Panc1 (cell line): ENCODE measurements around the gene AACS. TPM values are rescaled to one million over a fixed set of nuclear protein-coding genes. Genes with fewer than 3 reads are reported as not detected.

ENCODE experiments used
- ATAC-seq: fragments of 200-7000 bp; cut with Tn5 transposase; 2 replicates; pipeline ENCODE4 v1.9.1; 2020; ENCODE audit warnings: mild to moderate bottlenecking, moderate library complexity
- BruUV-seq: library from RNA; stranded (reverse); fragments of 400-500 nt; replicated peaks from 2 replicates; lab custom pipeline; 2021; lab: Mats Ljungman, UMichigan
- CTCF ChIA-PET: fragments of 300-600 bp; sonication (Branson Sonifier 250); formaldehyde crosslinking; loops from one replicate; lab custom pipeline; 2022; ENCODE audit warnings: antibody characterized with exemption; lab: Charles Lee
- POLR2A ChIA-PET: fragments of 300-600 bp; sonication (Branson Sonifier 250); formaldehyde crosslinking; loops from one replicate; lab custom pipeline; 2022; ENCODE audit warnings: antibody characterized with exemption; lab: Charles Lee
- DNase-seq: peaks from one replicate; pipeline ENCODE4 v3.0.0-alpha.2; 2010; ENCODE audit warnings: low read depth, low spot score
- H3K27ac ChIP-seq: 2 replicates; pipeline ENCODE4 v1.5.1; 2011; ENCODE audit warnings: mild to moderate bottlenecking, low read length, inconsistent platforms
- H3K27me3 ChIP-seq: fragments of 200-500 bp; sonication (Bioruptor generic); 2 replicates; pipeline ENCODE4 v1.6.0; 2014; ENCODE audit warnings: low read length, inconsistent platforms; ENCODE audit not compliant: control insufficient read depth, insufficient read depth
- H3K36me3 ChIP-seq: fragments of 200-500 bp; sonication (Bioruptor generic); 2 replicates; pipeline ENCODE4 v1.5.1; 2014; ENCODE audit warnings: inconsistent platforms, mild to moderate bottlenecking, low read length, moderate library complexity; ENCODE audit not compliant: control insufficient read depth, insufficient read depth
- H3K4me1 ChIP-seq: 2 replicates; pipeline ENCODE4 v1.5.1; 2011; ENCODE audit warnings: inconsistent platforms, mild to moderate bottlenecking, low read length, moderate library complexity; ENCODE audit not compliant: control insufficient read depth, insufficient read depth
- H3K4me3 ChIP-seq, 2 experiments: 2 replicates each; pipeline ENCODE4 v1.5.1; 2011 to 2012; ENCODE audit warnings: low read depth in 2 of 2, low read length in 2 of 2, mild to moderate bottlenecking in 2 of 2, inconsistent platforms in 1 of 2, moderate library complexity in 1 of 2
- H3K9me3 ChIP-seq: fragments of 200-500 bp; sonication (Bioruptor generic); 2 replicates; pipeline ENCODE4 v1.5.1; 2014; ENCODE audit warnings: low read depth, mild to moderate bottlenecking, inconsistent platforms, low read length, moderate library complexity; ENCODE audit not compliant: control insufficient read depth, insufficient read depth
- CTCF ChIP-seq: fragments of 450-650 bp; IDR thresholded peaks from 2 replicates; pipeline ENCODE4 v1.5.1; 2017; ENCODE audit warnings: mild to moderate bottlenecking
- POLR2AphosphoS5 ChIP-seq: IDR thresholded peaks from 2 replicates; pipeline ENCODE4 v1.6.1; 2012; ENCODE audit warnings: mild to moderate bottlenecking, low read depth, low read length, moderate library complexity
- SIN3A ChIP-seq: IDR thresholded peaks from 2 replicates; pipeline ENCODE4 v1.6.1; 2012; ENCODE audit warnings: low read depth, mild to moderate bottlenecking, low read length, moderate library complexity, borderline replicate concordance; ENCODE audit not compliant: insufficient read depth
- TCF7L2 ChIP-seq: IDR thresholded peaks from 2 replicates; pipeline ENCODE4 v1.6.1; 2011; ENCODE audit warnings: mild to moderate bottlenecking, low read depth, low read length, inconsistent platforms
- in situ Hi-C: cut with HindIII; loops from 2 replicates; pipeline ENCODE4 v1.10.0; 2016; ENCODE audit warnings: low sequenced_read_pairs, low pct_unique_long_range_greater_than_20kb
- intact Hi-C: fragments of 100-400 bp; cut with micrococcal nuclease; formaldehyde crosslinking; loops from one replicate; pipeline ENCODE4 v1.10.0; 2022; ENCODE audit not compliant: unreplicated experiment
- total RNA-seq: library from RNA; stranded (reverse); gene quantifications from one replicate; pipeline ENCODE4 v1.2.1, GENCODE V29; 2021; ENCODE audit not compliant: unreplicated experiment
- TF ChIP-seq, protein P1 (sequence below), 2 experiments: IDR thresholded peaks; 2 replicates each; pipeline ENCODE4 v1.6.1; 2011 to 2012; ENCODE audit warnings: low read depth in 2 of 2, control low read depth in 1 of 2, low read length in 1 of 2, mild to moderate bottlenecking in 1 of 2, moderate library complexity in 1 of 2; ENCODE audit not compliant: insufficient read depth in 1 of 2

AACS gene
- total RNA-seq, 1 experiment from 2014 or later, result 34.7 TPM

GRCh38 chr12:125079648-125080645 lies 14.7 kb downstream of the AACS start:
- TF ChIP-seq, protein P1, sequence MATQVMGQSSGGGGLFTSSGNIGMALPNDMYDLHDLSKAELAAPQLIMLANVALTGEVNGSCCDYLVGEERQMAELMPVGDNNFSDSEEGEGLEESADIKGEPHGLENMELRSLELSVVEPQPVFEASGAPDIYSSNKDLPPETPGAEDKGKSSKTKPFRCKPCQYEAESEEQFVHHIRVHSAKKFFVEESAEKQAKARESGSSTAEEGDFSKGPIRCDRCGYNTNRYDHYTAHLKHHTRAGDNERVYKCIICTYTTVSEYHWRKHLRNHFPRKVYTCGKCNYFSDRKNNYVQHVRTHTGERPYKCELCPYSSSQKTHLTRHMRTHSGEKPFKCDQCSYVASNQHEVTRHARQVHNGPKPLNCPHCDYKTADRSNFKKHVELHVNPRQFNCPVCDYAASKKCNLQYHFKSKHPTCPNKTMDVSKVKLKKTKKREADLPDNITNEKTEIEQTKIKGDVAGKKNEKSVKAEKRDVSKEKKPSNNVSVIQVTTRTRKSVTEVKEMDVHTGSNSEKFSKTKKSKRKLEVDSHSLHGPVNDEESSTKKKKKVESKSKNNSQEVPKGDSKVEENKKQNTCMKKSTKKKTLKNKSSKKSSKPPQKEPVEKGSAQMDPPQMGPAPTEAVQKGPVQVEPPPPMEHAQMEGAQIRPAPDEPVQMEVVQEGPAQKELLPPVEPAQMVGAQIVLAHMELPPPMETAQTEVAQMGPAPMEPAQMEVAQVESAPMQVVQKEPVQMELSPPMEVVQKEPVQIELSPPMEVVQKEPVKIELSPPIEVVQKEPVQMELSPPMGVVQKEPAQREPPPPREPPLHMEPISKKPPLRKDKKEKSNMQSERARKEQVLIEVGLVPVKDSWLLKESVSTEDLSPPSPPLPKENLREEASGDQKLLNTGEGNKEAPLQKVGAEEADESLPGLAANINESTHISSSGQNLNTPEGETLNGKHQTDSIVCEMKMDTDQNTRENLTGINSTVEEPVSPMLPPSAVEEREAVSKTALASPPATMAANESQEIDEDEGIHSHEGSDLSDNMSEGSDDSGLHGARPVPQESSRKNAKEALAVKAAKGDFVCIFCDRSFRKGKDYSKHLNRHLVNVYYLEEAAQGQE (IDR thresholded peaks at IDR 0.05; ENCODE audit: insufficient read depth in 1 of 2, low read depth in 2 of 2, low read length in 1 of 2), result no peak
- TF ChIP-seq POLR2AphosphoS5 (no peak), SIN3A (no peak), TCF7L2 (no peak), CTCF (no peak)
- H3K36me3 ChIP-seq, result no peaks in the 10 kb centered on the region
- ChIA-PET CTCF (no interaction called here), POLR2A (interaction anchor here (0.6 kb wide), 1 partner anchor 170 kb away, joined by 8 read pairs; no protein-coding TSS in a partner anchor)
- no peaks in the 10 kb centered on the region for H3K27me3 ChIP-seq
- H3K9me3 ChIP-seq, result no peaks in the 10 kb centered on the region
- intact Hi-C loops, result no loop called here
- DNase-seq, result no peak
- ATAC-seq, result no peak; the same call in 1 of the 2 replicates
- in situ Hi-C loops, result no loop called here
- no peak overlapping the region for H3K4me3 ChIP-seq
- no peaks in the 10 kb centered on the region for H3K4me1 ChIP-seq
- H3K27ac ChIP-seq, result no peak overlapping the region
- BruUV-seq, result no TSS peak

DNA sequence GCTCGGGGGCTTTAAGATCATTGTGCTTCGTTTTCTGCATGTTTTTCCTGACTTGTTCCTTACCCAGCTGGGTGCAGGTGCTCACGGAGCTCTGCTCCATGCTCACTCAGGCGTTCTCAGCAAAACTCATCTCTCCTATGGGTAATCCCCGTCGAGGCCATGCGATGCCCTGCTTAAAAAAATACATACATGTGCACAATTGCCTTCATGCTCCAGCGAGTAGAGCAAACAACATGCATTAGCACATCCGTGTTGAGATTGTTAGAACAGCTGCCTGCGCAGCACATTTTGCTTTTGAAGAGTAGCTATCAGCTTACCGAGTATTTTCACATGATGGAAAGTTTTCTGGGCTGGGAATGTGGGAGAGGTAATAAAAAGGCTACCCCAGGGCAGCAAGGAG lies 16.2 kb downstream of the AACS start:
- in situ Hi-C loops (no loop called here), intact Hi-C loops (no loop called here)
- Histone ChIP-seq H3K4me1 (no peaks in the 10 kb centered on the region), H3K27me3 (no peaks in the 10 kb centered on the region), H3K27ac (no peak overlapping the region), H3K36me3 (no peaks in the 10 kb centered on the region), H3K9me3 (no peaks in the 10 kb centered on the region), H3K4me3 (no peak overlapping the region)
- no TSS peak for BruUV-seq
- ATAC-seq (no peak), DNase-seq (no peak)
- TF ChIP-seq CTCF, result no peak
- TF ChIP-seq, protein P1 (IDR thresholded peaks at IDR 0.05; ENCODE audit: insufficient read depth in 1 of 2, low read depth in 2 of 2, low read length in 1 of 2), result no peak
- TF ChIP-seq SIN3A, result no peak
- no peak for TF ChIP-seq TCF7L2
- TF ChIP-seq POLR2AphosphoS5, result no peak
- POLR2A ChIA-PET, result interaction anchor here (0.7 kb wide), 1 partner anchor 616 kb away, joined by 5 read pairs; no protein-coding TSS in a partner anchor
- CTCF ChIA-PET, result no interaction called here
